ENCODE measurements around the gene BFSP2.

BFSP2 gene

GRCh38 chr3:133384331-133385027, 15.4 kb upstream of the BFSP2 start:
- Histone ChIP-seq H3K27me3 (replicated peaks) (no peaks in the 10 kb centered on the region), H3K4me3 (ENCODE audit: low read depth, low read length) (no peak overlapping the region), H3K36me3 (replicated peaks) (no peaks in the 10 kb centered on the region), H3K27ac (no peak overlapping the region)
- peak; percentile 96 for TF ChIP-seq CTCF (IDR thresholded peaks at IDR 0.05; ENCODE audit: low read depth, low read length, missing control alignments)
- in situ Hi-C loops (cut with HindIII; ENCODE audit: low pct_ligation_motif_present, low sequenced_read_pairs) = loop anchor here (25.0 kb wide), 2 partner anchors 347 to 647 kb away; partner anchors contain the start of gene TMEM108
- DNase-seq = peak; percentile 47

GRCh38 chr3:133386876-133387275, 13.0 kb upstream of the BFSP2 start:
- H3K36me3 ChIP-seq (replicated peaks) = no peaks in the 10 kb centered on the region
- H3K27ac ChIP-seq = no peak overlapping the region
- no peak for DNase-seq
- TF ChIP-seq CTCF (IDR thresholded peaks at IDR 0.05; ENCODE audit: low read depth, low read length, missing control alignments) = peak; percentile 17
- H3K27me3 ChIP-seq (replicated peaks) = no peaks in the 10 kb centered on the region
- H3K4me3 ChIP-seq (ENCODE audit: low read depth, low read length) = no peak overlapping the region
- in situ Hi-C loops (cut with HindIII; ENCODE audit: low pct_ligation_motif_present, low sequenced_read_pairs) = loop anchor here (25.0 kb wide), 2 partner anchors 350 to 650 kb away; partner anchors contain the start of gene TMEM108

GRCh38 chr3:133387341-133387740, 12.5 kb upstream of the BFSP2 start:
- Histone ChIP-seq H3K27me3 (replicated peaks) (no peaks in the 10 kb centered on the region), H3K36me3 (replicated peaks) (no peaks in the 10 kb centered on the region), H3K4me3 (ENCODE audit: low read depth, low read length) (no peak overlapping the region), H3K27ac (no peak overlapping the region)
- in situ Hi-C loops (cut with HindIII; ENCODE audit: low pct_ligation_motif_present, low sequenced_read_pairs) = loop anchor here (25.0 kb wide), 2 partner anchors 350 to 650 kb away; partner anchors contain the start of gene TMEM108
- no peak for TF ChIP-seq CTCF (IDR thresholded peaks at IDR 0.05; ENCODE audit: low read depth, low read length, missing control alignments)
- DNase-seq = no peak

- no peak for DNase-seq
- Histone ChIP-seq H3K4me3 (ENCODE audit: low read depth, low read length) (no peak overlapping the region), H3K27me3 (replicated peaks) (no peaks in the 10 kb centered on the region), H3K36me3 (replicated peaks) (no peaks in the 10 kb centered on the region), H3K27ac (no peak overlapping the region)
- in situ Hi-C loops (cut with HindIII; ENCODE audit: low pct_ligation_motif_present, low sequenced_read_pairs) = loop anchor here (25.0 kb wide), 2 partner anchors 352 to 652 kb away; partner anchors contain the start of gene TMEM108
- no peak for TF ChIP-seq CTCF (IDR thresholded peaks at IDR 0.05; ENCODE audit: low read depth, low read length, missing control alignments)
These were observed 11.0 kb upstream of the BFSP2 start for GRCh38 chr3:133388696-133389395.

- in situ Hi-C loops (cut with HindIII; ENCODE audit: low pct_ligation_motif_present, low sequenced_read_pairs) = loop anchor here (25.0 kb wide), 2 partner anchors 353 to 653 kb away; partner anchors contain the start of gene TMEM108
These were observed 9.1 kb upstream of the BFSP2 start for GRCh38 chr3:133390715-133391114.

More at GRCh38 chr3:133390715-133391114, 9.1 kb upstream of the BFSP2 start:
- Histone ChIP-seq H3K27me3 (replicated peaks) (no peaks in the 10 kb centered on the region), H3K4me3 (ENCODE audit: low read depth, low read length) (no peak overlapping the region), H3K36me3 (replicated peaks) (no peaks in the 10 kb centered on the region), H3K27ac (no peak overlapping the region)
- DNase-seq = no peak
- no peak for TF ChIP-seq CTCF (IDR thresholded peaks at IDR 0.05; ENCODE audit: low read depth, low read length, missing control alignments)
